Measurements from ENCODE around the gene AIFM2. TPM values are rescaled to one million over a fixed set of nuclear protein-coding genes. Genes with fewer than 3 reads are reported as not detected.
A peak's percentile ranks its signal among the peaks of the same experiment; 100 is the strongest.
"Not testable (repeated sequence)": the region's sequence is repeated elsewhere in the genome, so short reads cannot be mapped to it uniquely, and the experiment has no call there.

Gene AIFM2
- total RNA-seq = 10 to 100 TPM; 13.3 to 34.2 (median 19.4) TPM

GRCh38 chr10:70132098-70133029 lies at the start of gene AIFM2:
TSS of gene AIFM2 (minus strand) at chr10:70132825. CDS start at chr10:70124084, 8,741 bp downstream.
- Histone ChIP-seq H3K4me3 (peak within 1 kb of the TSS; percentile 65 to 68 (median 66)), H3K36me3 (peaks cover 0 to 6% (median 0%) of the 10 kb centered on the region in 3 donors), H3K27me3 (no peaks in the 10 kb centered on the region), H3K9me3 (no peaks in the 10 kb centered on the region), H3K4me1 (peaks cover 0 to 30% (median 10%) of the 10 kb centered on the region in 4 donors), H3K27ac (peak within 1 kb of the TSS; percentile 68 to 81 (median 73))
- TF ChIP-seq EP300 (IDR thresholded peaks at IDR 0.05) (peak in 1 of 2 donors; percentile 70), POLR2A (IDR thresholded peaks at IDR 0.05) (no peak), CTCF (IDR thresholded peaks at IDR 0.05) (peak in 1 of 5 experiments; percentile 42)
- 11 to 15% methylated on average over 46 to 55 of the region's 80 CpGs for WGBS, 2 donors
- peak; percentile 56 to 61 for DNase-seq (ENCODE audit: low spot score in 2 of 2)

GRCh38 chr10:70179209-70179608 lies 46.6 kb upstream of the AIFM2 start:
- H3K4me1 ChIP-seq; H3K4me3 ChIP-seq; DNase-seq (ENCODE audit: low spot score in 2 of 2); H3K36me3 ChIP-seq; H3K27ac ChIP-seq; H3K27me3 ChIP-seq; H3K9me3 ChIP-seq: not testable (repeated sequence)
- 89 to 92% methylated on average over 8 of the region's 8 CpGs for WGBS, 2 donors

- Histone ChIP-seq H3K27ac (no peak overlapping the region), H3K36me3 (no peaks in the 10 kb centered on the region), H3K4me3 (no peak overlapping the region), H3K27me3 (peaks cover 0 to 5% of the 10 kb centered on the region in 2 donors), H3K4me1 (peaks cover 0 to 6% (median 0%) of the 10 kb centered on the region in 4 donors), H3K9me3 (no peaks in the 10 kb centered on the region)
- TF ChIP-seq POLR2A (IDR thresholded peaks at IDR 0.05) = no peak
- no peak for TF ChIP-seq CTCF (IDR thresholded peaks at IDR 0.05)
- TF ChIP-seq EP300 (IDR thresholded peaks at IDR 0.05) = no peak
- 76 to 81% methylated on average over 4 of the region's 4 CpGs for WGBS, 2 donors
- no peak for DNase-seq (ENCODE audit: low spot score in 2 of 2)
Observed at GRCh38 chr10:70178139-70178725, 45.6 kb upstream of the AIFM2 start.

GRCh38 chr10:70176441-70176840 lies 43.8 kb upstream of the AIFM2 start:
- H3K4me1 ChIP-seq = peaks cover 0 to 6% (median 0%) of the 10 kb centered on the region in 4 donors
- no peak for DNase-seq (ENCODE audit: low spot score in 2 of 2)
- H3K9me3 ChIP-seq = no peaks in the 10 kb centered on the region
- TF ChIP-seq POLR2A (IDR thresholded peaks at IDR 0.05) (no peak), EP300 (IDR thresholded peaks at IDR 0.05) (no peak), CTCF (IDR thresholded peaks at IDR 0.05) (no peak)
- no peaks in the 10 kb centered on the region for H3K36me3 ChIP-seq
- H3K4me3 ChIP-seq = no peak overlapping the region
- peaks cover 0 to 5% of the 10 kb centered on the region in 2 donors for H3K27me3 ChIP-seq
- no peak overlapping the region for H3K27ac ChIP-seq
- 78 to 88% methylated on average over 6 of the region's 6 CpGs for WGBS, 2 donors

DNA sequence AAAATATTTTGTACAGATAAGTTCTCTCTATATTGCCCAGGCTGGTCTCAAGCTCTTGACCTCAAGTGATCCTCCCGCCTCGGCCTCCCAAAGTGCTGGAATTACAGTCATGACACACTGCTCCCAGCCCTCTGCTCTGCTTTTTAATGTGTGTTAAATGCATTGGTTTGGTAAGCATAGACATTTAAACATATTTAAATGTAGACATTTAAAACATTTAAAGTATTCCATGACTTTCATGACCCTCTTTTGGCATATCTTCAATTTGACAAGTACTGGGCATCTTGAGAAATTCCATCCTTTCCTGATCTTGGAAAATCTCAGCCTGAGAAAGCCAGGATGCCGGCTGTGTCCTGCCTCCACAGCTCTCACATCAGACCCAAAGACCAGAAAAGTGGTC lies 42.9 kb upstream of the AIFM2 start:
- WGBS, 2 donors = 70 to 88% methylated on average over 3 of the region's 3 CpGs
- Histone ChIP-seq H3K9me3 (no peaks in the 10 kb centered on the region), H3K36me3 (no peaks in the 10 kb centered on the region), H3K4me3 (no peak overlapping the region), H3K4me1 (peaks cover 0 to 9% (median 0%) of the 10 kb centered on the region in 4 donors), H3K27ac (no peak overlapping the region), H3K27me3 (peaks cover 0 to 5% of the 10 kb centered on the region in 2 donors)
- no peak for DNase-seq (ENCODE audit: low spot score in 2 of 2)
- TF ChIP-seq POLR2A (IDR thresholded peaks at IDR 0.05) (no peak), EP300 (IDR thresholded peaks at IDR 0.05) (no peak), CTCF (IDR thresholded peaks at IDR 0.05) (no peak)
